Left forelimb (tissue), 1 donor: ENCODE measurements around the gene ZKSCAN4.

Source experiments
- DNase-seq: peaks from one replicate; pipeline ENCODE4 v3.0.0-alpha.2; 2018; ENCODE audit warnings: low spot score

Gene ZKSCAN4

DNA sequence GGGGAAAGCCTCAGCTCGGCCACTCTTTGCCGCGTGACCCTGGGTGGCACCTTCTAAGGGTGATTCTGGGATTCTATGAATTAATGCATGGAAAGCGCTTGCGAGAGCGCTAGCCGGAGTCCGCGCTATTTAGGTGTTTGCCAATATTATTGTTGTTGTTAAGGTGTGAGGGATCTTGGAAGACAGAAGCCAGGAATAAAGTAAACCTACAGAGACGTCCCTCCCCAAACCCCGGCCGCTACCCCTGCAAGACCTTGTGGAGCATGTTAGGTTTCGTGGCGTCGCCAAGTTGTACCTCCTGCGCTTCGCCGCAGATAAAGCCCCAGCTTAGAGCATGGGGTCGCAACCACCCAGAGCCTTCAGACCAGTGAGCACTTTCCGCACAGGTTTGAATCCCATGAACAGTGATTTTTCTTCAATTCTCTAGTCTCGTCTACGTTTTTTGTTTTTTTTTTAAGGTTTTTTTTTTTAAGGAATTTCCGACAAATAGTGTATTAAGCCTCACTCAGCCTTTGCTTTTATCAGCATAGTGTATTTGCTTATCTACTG lies 43.9 kb downstream of the ZKSCAN4 start:
- no peak for DNase-seq

DNA sequence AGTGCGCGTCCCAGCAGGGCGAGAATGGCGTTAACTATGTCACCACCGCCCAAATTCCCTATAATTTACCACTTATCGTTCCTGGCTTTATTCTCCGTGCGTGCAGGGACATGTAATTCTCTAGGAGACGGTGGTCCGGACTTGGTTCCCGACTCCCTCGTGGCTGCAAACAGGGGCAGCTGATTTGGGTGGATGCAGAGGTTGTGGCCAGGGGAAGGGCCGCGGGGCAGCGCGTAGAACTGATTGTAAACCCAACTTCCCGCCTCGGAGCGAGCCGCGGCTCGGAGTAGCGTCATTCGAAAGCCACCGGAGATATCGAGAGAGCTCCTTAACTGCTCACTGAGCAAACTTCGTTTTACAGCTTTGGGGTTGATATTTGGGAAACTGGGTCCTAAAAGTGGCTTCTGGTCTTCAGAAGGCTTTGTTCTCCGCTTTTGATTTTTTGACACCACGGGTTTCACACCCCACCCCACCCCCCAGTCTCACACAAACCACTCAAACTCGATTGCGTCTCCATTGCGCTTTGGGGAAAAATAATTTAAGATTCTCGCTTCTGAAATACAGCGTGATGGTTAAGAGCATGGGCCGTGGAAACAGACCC lies 44.5 kb downstream of the ZKSCAN4 start:
- peak; percentile 71 for DNase-seq

DNA sequence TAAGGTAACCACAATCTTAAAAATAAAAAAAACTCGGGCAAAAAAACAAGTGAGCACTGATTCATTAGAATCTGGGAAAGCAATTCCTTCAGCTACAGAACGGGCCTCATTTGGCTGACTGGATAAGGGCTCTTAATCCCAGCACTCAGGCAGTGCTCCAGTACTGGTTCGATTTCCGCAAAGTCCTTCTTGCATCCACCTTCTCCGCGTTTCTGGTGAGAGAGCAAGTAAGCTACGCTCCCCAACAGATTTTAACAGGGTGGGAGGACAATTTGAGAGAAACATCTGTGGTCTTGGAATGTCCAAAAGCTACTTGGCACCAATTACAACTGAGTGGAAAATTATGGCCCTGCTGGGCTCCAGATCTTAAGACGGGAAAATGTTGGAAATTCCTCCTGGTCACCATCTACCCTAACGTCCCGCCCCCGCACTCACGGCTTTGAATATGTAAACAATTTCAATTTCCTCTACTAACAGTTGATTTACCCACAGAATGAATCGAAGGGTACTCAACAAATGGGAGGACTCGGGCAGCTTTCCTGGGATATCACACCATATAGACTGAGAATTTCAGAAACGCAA lies 45.0 kb downstream of the ZKSCAN4 start:
- no peak for DNase-seq

DNA sequence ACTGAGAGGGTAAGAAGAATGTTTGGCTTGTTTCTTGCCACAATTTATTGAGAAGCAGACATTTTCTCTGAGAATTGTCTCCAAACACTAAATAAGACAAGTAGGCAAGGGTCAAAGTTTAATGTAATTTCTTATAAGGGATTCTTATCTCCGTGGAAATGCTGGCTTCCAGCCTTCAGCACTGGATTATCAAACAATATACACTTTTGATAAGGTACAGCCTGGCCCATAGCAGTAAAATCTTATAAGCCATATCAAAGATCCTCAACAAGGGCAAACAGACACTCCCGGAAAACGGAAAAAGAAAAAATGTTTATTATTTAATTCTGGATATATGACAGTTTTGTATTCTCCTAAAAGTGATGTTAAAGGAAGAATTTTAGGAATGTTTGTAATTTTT lies 45.5 kb downstream of the ZKSCAN4 start:
- DNase-seq = no peak

DNA sequence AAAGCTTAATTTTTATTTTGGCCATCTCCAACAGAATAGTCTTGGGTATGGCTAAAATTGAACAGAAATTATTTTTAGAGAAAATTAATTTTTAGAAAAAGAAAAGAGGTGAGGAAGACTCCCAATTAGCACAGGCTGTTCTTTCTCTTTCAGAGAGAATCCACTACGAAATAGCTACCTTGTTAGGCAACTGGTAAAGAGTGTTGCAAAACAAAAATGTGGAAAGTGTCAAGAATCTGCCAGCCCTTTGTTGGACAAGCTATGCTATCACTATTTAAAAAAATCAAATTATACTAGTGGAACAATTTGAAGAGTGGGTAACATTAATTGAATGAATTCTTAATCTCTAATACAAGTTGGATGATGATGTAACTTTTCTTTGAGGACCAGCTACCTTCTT lies 46.2 kb downstream of the ZKSCAN4 start:
- DNase-seq = no peak

DNA sequence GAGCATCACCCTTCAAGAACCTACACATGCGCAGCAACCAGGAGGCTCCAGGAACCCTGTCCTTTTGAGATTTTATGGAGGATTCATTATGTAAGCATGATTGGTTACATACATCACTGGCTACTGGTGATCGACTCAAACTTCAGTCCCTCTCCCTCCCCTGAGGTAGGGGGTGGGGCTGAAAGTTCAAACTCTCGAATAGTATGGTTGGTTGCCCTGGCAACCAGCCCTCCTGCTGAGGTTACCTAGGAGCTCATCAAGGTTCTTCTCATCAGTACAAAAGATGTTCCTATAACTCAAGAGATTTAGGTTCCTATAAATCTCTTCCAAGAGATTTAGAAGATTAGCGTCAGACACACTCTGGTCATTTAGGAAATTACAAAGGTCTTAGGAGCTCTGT lies 48.9 kb downstream of the ZKSCAN4 start:
- DNase-seq = no peak

DNA sequence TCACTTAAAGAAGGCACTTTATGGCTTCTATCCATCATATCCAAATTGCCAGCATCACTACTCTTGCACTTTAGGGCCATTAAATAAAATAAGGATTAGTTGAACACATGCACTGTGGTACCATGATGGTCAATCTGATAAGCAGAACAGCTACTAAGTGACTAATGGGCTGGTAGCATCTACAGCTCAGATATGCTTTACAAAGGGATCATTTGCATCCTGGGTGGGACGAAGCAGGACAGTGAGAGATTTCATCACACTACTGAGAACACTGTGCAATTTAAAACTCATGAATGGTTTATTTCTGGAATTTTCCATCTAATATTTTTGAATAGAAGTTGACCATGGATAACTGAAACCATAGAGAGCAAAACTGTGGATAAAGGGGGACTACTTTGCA lies 52.0 kb downstream of the ZKSCAN4 start:
- DNase-seq = no peak
